Ishikawa (cell line): ENCODE measurements around the gene MOB3B.

Source experiments
- CREB1 ChIP-seq: IDR thresholded peaks from 2 replicates; pipeline ENCODE4 v1.6.1; 2012; ENCODE audit warnings: low read depth
- EGR1 ChIP-seq: IDR thresholded peaks from 2 replicates; pipeline ENCODE4 v1.6.1; 2012
- EP300 ChIP-seq: IDR thresholded peaks from 2 replicates; pipeline ENCODE4 v1.6.1; 2012; ENCODE audit warnings: borderline replicate concordance
- FOXM1 ChIP-seq: IDR thresholded peaks from 2 replicates; pipeline ENCODE4 v1.6.1; 2012; ENCODE audit warnings: low read depth, borderline replicate concordance
- NFIC ChIP-seq: IDR thresholded peaks from 2 replicates; pipeline ENCODE4 v1.6.1; 2012
- RAD21 ChIP-seq: IDR thresholded peaks from 2 replicates; pipeline ENCODE4 v1.6.1; 2012; ENCODE audit warnings: low read depth
- TAF1 ChIP-seq: IDR thresholded peaks from 2 replicates; pipeline ENCODE4 v1.6.1; 2012; ENCODE audit warnings: low read depth, mild to moderate bottlenecking
- TCF12 ChIP-seq: IDR thresholded peaks from 2 replicates; pipeline ENCODE4 v1.6.1; 2012; ENCODE audit warnings: low read depth
- TEAD4 ChIP-seq: IDR thresholded peaks from 2 replicates; pipeline ENCODE4 v1.6.1; 2012
- YY1 ChIP-seq: IDR thresholded peaks from 2 replicates; pipeline ENCODE4 v1.6.1; 2012; ENCODE audit warnings: low read depth
- ZBTB7A ChIP-seq: IDR thresholded peaks from 2 replicates; pipeline ENCODE4 v1.6.1; 2012; ENCODE audit warnings: low read depth
- TF ChIP-seq, protein P1 (sequence below): IDR thresholded peaks from 2 replicates; pipeline ENCODE4 v1.6.1; 2012; ENCODE audit warnings: low read depth, mild to moderate bottlenecking
- TF ChIP-seq, protein P2 (sequence below): IDR thresholded peaks from 2 replicates; pipeline ENCODE4 v1.6.1; 2012

DNA sequence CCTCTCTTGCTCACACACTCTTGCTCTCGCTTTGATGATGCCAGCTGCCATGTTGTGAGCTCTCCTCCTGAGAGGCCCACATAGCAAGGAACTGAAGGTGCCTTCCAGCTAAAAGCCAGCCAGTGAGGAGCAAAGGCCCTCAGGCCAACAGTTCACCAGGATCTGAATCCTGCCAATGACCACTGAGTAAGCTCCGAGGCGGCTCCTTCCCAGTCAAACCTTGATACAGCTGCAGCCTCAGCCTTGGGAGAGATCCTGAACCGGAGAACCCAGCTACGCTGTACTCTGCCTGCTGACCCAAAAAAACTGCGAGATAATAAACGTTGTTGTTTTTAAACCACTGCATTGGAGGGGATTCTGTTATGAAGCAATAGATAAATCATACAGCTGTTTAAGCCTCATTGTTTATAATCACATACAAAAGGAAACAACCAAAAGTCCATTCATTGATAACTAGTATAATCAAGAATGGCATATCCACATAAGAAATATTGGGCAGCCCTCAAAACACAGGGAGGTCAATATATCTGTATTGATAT is 54.5 kb downstream of the MOB3B start:
- TF ChIP-seq TEAD4, result no peak
- TF ChIP-seq EP300, result no peak
- TF ChIP-seq, protein P1, sequence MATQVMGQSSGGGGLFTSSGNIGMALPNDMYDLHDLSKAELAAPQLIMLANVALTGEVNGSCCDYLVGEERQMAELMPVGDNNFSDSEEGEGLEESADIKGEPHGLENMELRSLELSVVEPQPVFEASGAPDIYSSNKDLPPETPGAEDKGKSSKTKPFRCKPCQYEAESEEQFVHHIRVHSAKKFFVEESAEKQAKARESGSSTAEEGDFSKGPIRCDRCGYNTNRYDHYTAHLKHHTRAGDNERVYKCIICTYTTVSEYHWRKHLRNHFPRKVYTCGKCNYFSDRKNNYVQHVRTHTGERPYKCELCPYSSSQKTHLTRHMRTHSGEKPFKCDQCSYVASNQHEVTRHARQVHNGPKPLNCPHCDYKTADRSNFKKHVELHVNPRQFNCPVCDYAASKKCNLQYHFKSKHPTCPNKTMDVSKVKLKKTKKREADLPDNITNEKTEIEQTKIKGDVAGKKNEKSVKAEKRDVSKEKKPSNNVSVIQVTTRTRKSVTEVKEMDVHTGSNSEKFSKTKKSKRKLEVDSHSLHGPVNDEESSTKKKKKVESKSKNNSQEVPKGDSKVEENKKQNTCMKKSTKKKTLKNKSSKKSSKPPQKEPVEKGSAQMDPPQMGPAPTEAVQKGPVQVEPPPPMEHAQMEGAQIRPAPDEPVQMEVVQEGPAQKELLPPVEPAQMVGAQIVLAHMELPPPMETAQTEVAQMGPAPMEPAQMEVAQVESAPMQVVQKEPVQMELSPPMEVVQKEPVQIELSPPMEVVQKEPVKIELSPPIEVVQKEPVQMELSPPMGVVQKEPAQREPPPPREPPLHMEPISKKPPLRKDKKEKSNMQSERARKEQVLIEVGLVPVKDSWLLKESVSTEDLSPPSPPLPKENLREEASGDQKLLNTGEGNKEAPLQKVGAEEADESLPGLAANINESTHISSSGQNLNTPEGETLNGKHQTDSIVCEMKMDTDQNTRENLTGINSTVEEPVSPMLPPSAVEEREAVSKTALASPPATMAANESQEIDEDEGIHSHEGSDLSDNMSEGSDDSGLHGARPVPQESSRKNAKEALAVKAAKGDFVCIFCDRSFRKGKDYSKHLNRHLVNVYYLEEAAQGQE, result no peak
- no peak for TF ChIP-seq RAD21
- TF ChIP-seq FOXM1, result no peak
- TF ChIP-seq NFIC, result no peak
- TF ChIP-seq YY1, result no peak
- TF ChIP-seq, protein P2, sequence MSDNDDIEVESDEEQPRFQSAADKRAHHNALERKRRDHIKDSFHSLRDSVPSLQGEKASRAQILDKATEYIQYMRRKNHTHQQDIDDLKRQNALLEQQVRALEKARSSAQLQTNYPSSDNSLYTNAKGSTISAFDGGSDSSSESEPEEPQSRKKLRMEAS, result no peak
- TF ChIP-seq TCF12, result no peak
- TF ChIP-seq TAF1, result no peak
- no peak for TF ChIP-seq ZBTB7A
- TF ChIP-seq EGR1, result no peak
- TF ChIP-seq CREB1, result no peak
